ENCODE results near the gene CNTN5.

GRCh38 chr11:99489581-99489980 lies 468.8 kb downstream of the CNTN5 start:
- TF ChIP-seq POLR2AphosphoS5 (IDR thresholded peaks at IDR 0.05; ENCODE audit: borderline replicate concordance, low read depth, low read length) (no peak), EZH2 (IDR thresholded peaks at IDR 0.05) (no peak)
